HG02759 (cell line): ENCODE measurements around the gene ACOT2.
A peak's percentile ranks its signal among the peaks of the same experiment; 100 is the strongest.

ENCODE experiments used
- ATAC-seq: cut with Tn5 transposase; IDR thresholded peaks from one replicate; pipeline ENCODE4 v1.9.1; 2021; ENCODE audit warnings: mild to moderate bottlenecking, moderate library complexity; ENCODE audit not compliant: unreplicated experiment

The ACOT2 gene

GRCh38 chr14:73613046-73613383, 44.0 kb downstream of the ACOT2 start:
- ATAC-seq: peak; percentile 20

DNA sequence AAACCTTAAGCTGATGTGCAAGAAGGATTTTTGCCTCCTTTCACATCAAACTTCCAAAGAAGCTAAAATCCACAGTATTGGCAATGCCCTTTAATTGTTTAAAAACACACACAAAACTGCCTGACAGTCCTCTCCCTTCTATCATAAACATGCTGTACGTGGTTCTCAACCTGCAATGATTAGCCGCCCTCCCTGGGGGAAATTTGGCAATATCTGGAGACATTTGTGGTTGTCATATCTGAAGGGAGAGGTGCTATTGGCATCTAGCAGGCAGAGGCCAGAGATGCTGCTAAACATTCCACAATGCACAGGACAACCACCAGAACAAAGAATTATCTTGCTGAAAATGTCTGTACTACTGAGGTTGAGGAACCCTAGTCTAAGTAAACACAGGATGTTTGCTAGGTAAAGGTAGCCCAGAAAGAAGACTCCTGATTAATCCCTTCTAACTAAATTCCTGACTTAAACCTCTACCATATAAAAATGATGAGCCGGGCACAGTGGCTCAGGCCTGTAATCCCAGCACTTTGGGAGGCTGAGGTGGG, 44.5 kb downstream of the ACOT2 start:
- no peak for ATAC-seq

DNA sequence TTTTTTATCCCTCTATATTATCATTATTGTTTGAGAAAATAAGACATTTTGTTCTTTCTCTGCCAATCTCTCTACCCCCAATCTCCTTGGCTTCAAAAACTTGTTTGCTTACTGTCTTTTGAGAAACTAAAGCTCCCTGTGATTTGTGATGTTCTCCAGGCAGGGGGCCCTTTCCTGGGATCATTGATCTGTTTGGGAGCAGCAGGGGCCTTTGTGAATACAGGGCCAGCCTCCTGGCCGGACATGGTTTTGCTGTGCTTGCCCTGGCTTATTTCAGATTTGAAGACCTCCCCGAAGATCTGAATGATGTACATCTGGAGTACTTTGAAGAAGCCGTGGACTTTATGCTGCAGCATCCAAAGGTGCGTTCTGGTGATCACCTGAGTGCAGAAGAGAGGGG, 47.8 kb downstream of the ACOT2 start:
- ATAC-seq: no peak

DNA sequence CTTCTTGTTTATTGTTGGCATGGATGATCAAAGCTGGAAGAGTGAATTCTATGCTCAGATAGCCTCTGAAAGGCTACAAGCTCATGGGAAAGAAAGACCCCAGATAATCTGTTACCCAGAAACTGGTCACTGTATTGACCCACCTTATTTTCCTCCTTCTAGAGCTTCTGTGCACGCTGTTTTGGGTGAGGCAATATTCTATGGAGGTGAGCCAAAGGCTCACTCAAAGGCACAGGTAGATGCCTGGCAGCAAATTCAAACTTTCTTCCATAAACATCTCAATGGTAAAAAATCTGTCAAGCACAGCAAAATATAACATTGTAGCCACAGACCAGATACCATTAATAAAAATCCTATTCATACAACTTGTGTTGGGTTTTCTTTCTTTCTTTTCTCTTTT, 50.5 kb downstream of the ACOT2 start:
- no peak for ATAC-seq

- no peak for ATAC-seq
These were observed 51.3 kb downstream of the ACOT2 start for GRCh38 chr14:73620268-73620667.

DNA sequence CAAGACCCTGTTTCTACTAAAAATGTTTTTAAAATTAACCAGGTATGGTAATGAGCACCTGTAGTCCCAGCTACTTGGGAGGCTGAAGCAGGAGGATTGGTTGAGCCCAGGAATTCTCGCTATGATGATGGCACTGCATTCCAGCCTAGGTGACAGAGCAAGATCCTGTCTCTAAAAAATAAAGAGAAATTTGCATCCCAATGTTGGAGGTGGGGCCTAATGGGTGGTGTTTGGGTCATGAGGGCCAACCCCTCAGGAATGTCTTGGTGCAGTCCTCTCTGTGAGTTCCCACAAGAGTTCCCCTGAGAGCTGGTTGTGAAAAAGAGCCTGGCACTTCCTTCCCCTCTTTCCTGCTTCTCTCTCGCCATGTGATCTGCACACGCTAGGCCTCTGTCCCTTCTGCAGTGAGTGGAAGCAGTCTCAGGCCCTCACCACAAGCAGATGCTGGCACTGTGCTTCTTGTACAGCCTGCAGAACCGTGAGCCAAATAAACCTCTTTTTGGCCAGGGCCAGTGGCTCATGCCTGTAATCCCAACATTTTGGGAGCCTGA, 54.6 kb downstream of the ACOT2 start:
- ATAC-seq: no peak
